Measurements from ENCODE around the gene CAPN15.
"Not testable (repeated sequence)": the region's sequence is repeated elsewhere in the genome, so short reads cannot be mapped to it uniquely, and the experiment has no call there.

The CAPN15 gene

GRCh38 chr16:527015-527903, at the start of gene CAPN15:
CAPN15 (plus strand) TSS chr16:527712; CDS start chr16:546839, 19,127 bp downstream.
- peak; percentile 84 for DNase-seq

- not testable (repeated sequence) for DNase-seq
These were observed 49.2 kb upstream of the CAPN15 start for GRCh38 chr16:478287-478686.

GRCh38 chr16:482468-483185, 44.9 kb upstream of the CAPN15 start:
- DNase-seq, result no peak

- DNase-seq, result no peak
These were observed 44.0 kb upstream of the CAPN15 start for GRCh38 chr16:483341-484075.

GRCh38 chr16:489606-490005, 37.9 kb upstream of the CAPN15 start:
- DNase-seq, result no peak

DNA sequence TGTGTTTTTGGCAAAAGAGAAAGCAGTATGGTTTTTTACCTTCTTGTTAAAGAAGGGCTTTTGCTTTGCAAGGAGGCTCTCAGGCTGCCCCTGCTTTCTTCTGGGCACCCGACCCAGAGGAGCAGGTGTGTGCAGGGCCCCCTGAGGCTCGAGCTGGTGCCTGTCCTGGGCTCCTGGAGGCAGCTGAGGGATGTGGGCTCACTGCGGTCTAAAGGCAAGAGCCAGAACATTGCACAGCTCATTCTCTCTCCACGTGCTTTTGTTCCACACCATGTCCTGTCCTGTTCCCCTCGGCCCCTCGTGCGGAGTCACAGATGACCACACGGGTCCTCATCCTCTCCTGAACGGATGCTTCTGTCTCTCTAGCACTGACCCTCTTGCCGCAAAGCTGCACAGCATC, 36.7 kb upstream of the CAPN15 start:
- no peak for DNase-seq

GRCh38 chr16:491220-491919, 36.1 kb upstream of the CAPN15 start:
- no peak for DNase-seq

- no peak for DNase-seq
These were observed 35.2 kb upstream of the CAPN15 start for GRCh38 chr16:492211-492875.

GRCh38 chr16:494676-495075, 32.8 kb upstream of the CAPN15 start:
- DNase-seq, result not testable (repeated sequence)

DNA sequence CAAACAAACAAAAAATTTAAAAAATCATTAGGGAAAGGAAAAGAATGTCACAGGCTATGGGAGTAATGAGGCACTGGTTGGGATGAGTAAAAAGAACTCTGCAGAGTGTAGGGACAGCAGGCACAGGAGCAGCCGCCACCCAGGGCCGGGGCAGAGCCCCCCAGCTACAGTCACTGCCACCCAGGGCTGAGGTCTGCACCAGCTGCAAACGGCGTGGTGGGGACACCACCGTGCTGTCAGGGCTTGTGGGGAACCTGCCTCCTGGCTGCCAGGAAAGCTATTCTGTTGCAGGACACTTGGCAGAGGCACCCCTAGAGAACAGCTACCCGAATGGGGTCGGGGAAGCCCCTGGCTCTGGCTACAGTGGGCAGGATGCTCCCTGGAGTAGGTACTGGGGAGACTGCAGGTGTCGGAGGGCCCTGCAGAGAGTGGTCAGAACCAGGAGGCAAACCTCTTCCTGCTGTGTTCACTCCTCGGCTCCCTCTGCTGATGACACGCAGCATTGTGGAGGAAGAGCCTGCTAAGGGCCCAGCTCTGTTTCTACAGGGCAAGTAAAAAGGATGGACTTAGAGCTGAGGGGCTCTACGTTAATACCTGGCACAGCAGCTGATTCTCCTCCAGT, 32.3 kb upstream of the CAPN15 start:
- DNase-seq, result peak; percentile 30

DNA sequence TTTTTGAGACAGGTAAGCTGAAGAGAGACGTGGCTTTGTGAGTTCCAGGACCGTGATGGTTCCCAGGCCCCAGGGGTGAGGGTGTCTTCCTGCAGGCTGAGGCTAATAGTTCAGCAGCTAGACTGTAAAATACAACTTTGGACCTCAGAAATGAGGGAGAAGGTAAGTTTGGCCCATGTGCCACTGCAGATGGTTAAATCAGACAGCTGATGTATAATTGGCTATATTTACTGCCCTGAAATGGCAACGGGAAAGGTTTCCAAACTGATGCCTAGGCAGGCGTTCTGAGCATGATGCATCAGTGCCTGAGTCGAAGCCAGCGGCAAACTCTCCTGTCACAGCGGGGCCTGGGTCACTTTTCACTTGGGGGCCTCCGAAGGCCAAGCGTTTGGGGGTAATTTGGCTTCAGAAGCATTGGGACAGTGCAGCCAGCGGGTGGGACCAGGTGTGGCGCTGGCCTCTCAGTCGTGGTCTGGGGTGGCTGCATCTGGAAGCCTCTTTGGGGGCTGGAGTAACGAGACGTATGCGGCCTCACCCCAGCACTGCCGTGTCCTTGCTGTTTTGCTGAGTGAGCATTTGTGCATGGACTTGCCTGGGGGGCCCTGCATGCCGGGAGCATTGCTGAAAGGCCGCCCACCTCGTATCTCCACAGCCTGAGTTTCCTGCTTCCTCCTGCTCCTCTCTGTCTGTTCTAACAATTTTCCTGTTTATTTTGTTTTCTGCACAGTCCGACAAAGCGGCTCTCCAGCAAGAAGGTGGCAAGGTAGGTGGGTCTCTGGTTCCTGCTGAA, 31.2 kb upstream of the CAPN15 start:
- DNase-seq, result no peak

GRCh38 chr16:497258-497657, 30.3 kb upstream of the CAPN15 start:
- DNase-seq, result no peak

- no peak for DNase-seq
These were observed 27.6 kb upstream of the CAPN15 start for GRCh38 chr16:499924-500323.

GRCh38 chr16:500709-501108, 26.8 kb upstream of the CAPN15 start:
- DNase-seq, result no peak

DNA sequence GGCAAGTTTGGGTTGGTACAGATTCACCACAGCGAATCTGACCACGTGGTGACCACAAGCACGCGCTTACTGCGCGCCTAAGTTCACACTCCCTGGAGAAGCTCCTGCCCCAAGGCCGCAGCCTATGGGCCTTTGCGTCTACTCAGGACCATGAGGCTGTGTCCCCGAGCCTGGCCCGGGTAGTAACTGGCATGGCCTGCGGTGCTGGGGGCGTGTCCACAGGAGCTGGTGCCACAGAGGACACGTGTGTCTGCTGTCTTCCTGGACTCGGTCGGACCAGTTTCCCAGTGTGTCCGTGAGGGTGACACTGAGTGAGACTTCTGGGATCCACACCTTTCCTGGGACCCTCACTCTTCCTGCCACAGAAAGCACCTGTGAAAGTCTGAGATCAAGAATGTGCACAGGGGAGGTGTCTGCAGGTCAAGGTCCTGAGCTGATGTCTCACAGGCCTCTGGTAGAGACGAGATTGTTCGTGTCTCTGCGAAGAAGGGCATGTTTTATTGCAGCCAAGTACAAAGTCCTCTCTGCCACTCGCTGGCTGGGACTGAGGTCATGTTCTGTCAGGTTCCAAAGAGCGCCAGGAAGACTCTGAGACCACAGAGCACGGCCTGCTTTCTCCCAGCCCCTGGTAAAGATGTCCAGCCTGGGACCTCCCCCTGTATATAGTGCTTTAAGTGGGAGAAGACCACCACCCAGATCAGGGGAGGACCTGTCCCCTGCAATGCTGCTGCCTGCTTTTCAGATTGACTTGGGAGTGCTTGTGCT, 25.2 kb upstream of the CAPN15 start:
- no peak for DNase-seq

GRCh38 chr16:503150-504071, 24.1 kb upstream of the CAPN15 start:
- no peak for DNase-seq

GRCh38 chr16:505479-506245, 21.9 kb upstream of the CAPN15 start:
- no peak for DNase-seq

GRCh38 chr16:506246-506546, 21.3 kb upstream of the CAPN15 start:
- no peak for DNase-seq

Data from HCEC 1CT (cell line).